GM12878 (cell line): ENCODE results near the gene CFAP53. TPM values are rescaled to one million over a fixed set of nuclear protein-coding genes. Genes with fewer than 3 reads are reported as not detected.

Experiments used
- ATAC-seq: fragments of 200-7000 bp; cut with Tn5 transposase; 3 replicates; pipeline ENCODE4 v1.9.1; 2020; ENCODE audit warnings: mild to moderate bottlenecking, moderate library complexity
- BruUV-seq: library from RNA; stranded (reverse); fragments of 400-500 nt; replicated peaks from 2 replicates; lab custom pipeline; 2021; lab: Mats Ljungman, UMichigan
- CTCF ChIA-PET: fragments of 300-600 bp; sonication (Branson Sonifier 250); formaldehyde crosslinking; extraction: SDS; loops from one replicate; lab custom pipeline; 2021; ENCODE audit warnings: inconsistent platforms; lab: Yijun Ruan, JAX
- POLR2A ChIA-PET: fragments of 350-600 bp; formaldehyde crosslinking; extraction: SDS; loops from one replicate; lab custom pipeline; 2021; ENCODE audit warnings: inconsistent platforms; lab: Charles Lee
- RAD21 ChIA-PET: fragments of 300-600 bp; sonication (Branson Sonifier 250); formaldehyde crosslinking; loops from one replicate; lab custom pipeline; 2023; ENCODE audit warnings: antibody characterized with exemption; ENCODE audit not compliant: unreplicated experiment; lab: Charles Lee
- SMC1A ChIA-PET: fragments of 300-600 bp; sonication (Branson Sonifier 250); formaldehyde crosslinking; loops from one replicate; lab custom pipeline; 2023; ENCODE audit not compliant: unreplicated experiment, uncharacterized antibody; lab: Charles Lee
- DNase-seq: peaks from one replicate; pipeline ENCODE4 v3.0.0-alpha.2; 2011; ENCODE audit warnings: low read depth, low spot score
- FAIRE-seq: peaks from 3 replicates; lab custom pipeline; 2011; peaks lifted over from hg19 to GRCh38; lab: Jason Lieb, UNC
- H2AFZ ChIP-seq: 2 replicates; pipeline ENCODE4 v1.6.0; 2011; ENCODE audit warnings: low read depth, low read length, control low read depth; ENCODE audit not compliant: control insufficient read depth
- H3K27ac ChIP-seq: 2 replicates; pipeline ENCODE4 v1.5.1; 2011; ENCODE audit warnings: control low read depth; ENCODE audit not compliant: control insufficient read depth, insufficient read depth
- H3K27me3 ChIP-seq, 2 experiments: replicated peaks in 1 of 2; 2 replicates each; pipeline versions ENCODE4 v1.6.0 to v1.6.1; 2011; ENCODE audit warnings: low read length in 1 of 2; ENCODE audit not compliant: control insufficient read depth in 2 of 2, insufficient read depth in 2 of 2
- H3K36me3 ChIP-seq, 2 experiments: 2 replicates each; pipeline ENCODE4 v1.5.1; 2011; ENCODE audit warnings: low read length in 1 of 2; ENCODE audit not compliant: control insufficient read depth in 2 of 2, insufficient read depth in 2 of 2
- H3K4me1 ChIP-seq: 2 replicates; pipeline ENCODE4 v1.6.1; 2011; ENCODE audit warnings: mild to moderate bottlenecking, low read length, moderate library complexity, mixed read lengths; ENCODE audit not compliant: control insufficient read depth, insufficient read depth
- H3K4me2 ChIP-seq: 2 replicates; pipeline ENCODE4 v1.6.0; 2011; ENCODE audit warnings: control low read depth; ENCODE audit not compliant: control insufficient read depth, insufficient read depth
- H3K4me3 ChIP-seq: fragments of 200-600 bp; sonication (generic); 2 replicates; pipeline ENCODE4 v1.5.1; 2016
- H3K79me2 ChIP-seq: 2 replicates; pipeline ENCODE4 v1.6.0; 2011; ENCODE audit warnings: low read length; ENCODE audit not compliant: control insufficient read depth, insufficient read depth
- H3K9ac ChIP-seq: 2 replicates; pipeline ENCODE4 v1.8.0; 2011; ENCODE audit warnings: low read length, control low read depth, mixed read lengths; ENCODE audit not compliant: control insufficient read depth, insufficient read depth
- H3K9me3 ChIP-seq: replicated peaks from 3 replicates; pipeline ENCODE4 v1.5.1; 2011; ENCODE audit warnings: mild to moderate bottlenecking, low read length; ENCODE audit not compliant: control insufficient read depth, insufficient read depth
- H4K20me1 ChIP-seq: 2 replicates; pipeline ENCODE4 v1.6.0; 2011; ENCODE audit not compliant: control insufficient read depth, insufficient read depth
- CHD2 ChIP-seq: IDR thresholded peaks from 2 replicates; pipeline ENCODE4 v1.6.1; 2011; ENCODE audit warnings: low read depth, low read length, improper control_type of control experiment, borderline replicate concordance
- DPF2 ChIP-seq: fragments of 450-650 bp; IDR thresholded peaks from 2 replicates; pipeline ENCODE4 v1.6.1; 2017; ENCODE audit warnings: mild to moderate bottlenecking
- EGR1 ChIP-seq, 2 experiments: IDR thresholded peaks; 1 replicate in 1 of 2; 2 replicates in 1 of 2; pipeline ENCODE4 v1.6.1; 2011 to 2012; ENCODE audit warnings: low read depth in 2 of 2, low read length in 2 of 2, borderline replicate concordance in 1 of 2, mild to moderate bottlenecking in 1 of 2, moderate library complexity in 1 of 2
- EP300 ChIP-seq, 2 experiments: fragments of 150-350 bp in 1 of 2; IDR thresholded peaks; 2 replicates each; pipeline ENCODE4 v1.6.1; 2011 to 2012; ENCODE audit warnings: low read depth in 2 of 2, low read length in 2 of 2, borderline replicate concordance in 1 of 2, improper control_type of control experiment in 1 of 2, inconsistent platforms in 1 of 2; ENCODE audit not compliant: control insufficient read depth in 1 of 2
- HCFC1 ChIP-seq: fragments of 150-350 bp; IDR thresholded peaks from 2 replicates; pipeline ENCODE4 v1.6.1; 2014; ENCODE audit warnings: low read length
- HDAC2 ChIP-seq: fragments of 200-600 bp; sonication (generic); IDR thresholded peaks from 2 replicates; pipeline ENCODE4 v1.6.1; 2017
- MYC ChIP-seq: IDR thresholded peaks from 2 replicates; pipeline ENCODE4 v1.6.1; 2011; ENCODE audit warnings: mild to moderate bottlenecking, low read length, moderate library complexity, inconsistent platforms; ENCODE audit not compliant: insufficient read depth, insufficient replicate concordance, insufficient read length, severe bottlenecking
- WGBS: methylation state at CpG from one replicate; pipeline ENCODE4 v1.1.6; 2016; ENCODE audit warnings: low lambda C conversion rate; ENCODE audit not compliant: insufficient replicate concordance, insufficient coverage; ENCODE audit errors: missing lambda C conversion rate; 5-methylcytosine and 5-hydroxymethylcytosine counted together
- in situ Hi-C: fragments of 300-500 bp; cut with MboI; formaldehyde crosslinking; loops from 9 replicates; pipeline ENCODE4 v1.14.3; 2018; ENCODE audit warnings: mixed read lengths
- intact Hi-C: fragments of 100-400 bp; cut with micrococcal nuclease; formaldehyde crosslinking; loops from one replicate; pipeline ENCODE4 v1.14.2; 2022; ENCODE audit not compliant: unreplicated experiment
- polyA plus RNA-seq, 11 experiments: library from polyadenylated mRNA; depleted of rRNA in 4 of 11; unstranded in 6 of 11; stranded (reverse) in 5 of 11; fragments of >200 nt; fragmentation: Nextera tagmentation in 4 of 11; fragmentation: Illumina TruSeq in 1 of 11; extraction: Ambion mirVana in 4 of 11; extraction: Trizol in 1 of 11; gene quantifications; 1 replicate in 1 of 11; 2 replicates in 10 of 11; pipeline versions ENCODE4 v1.2.1 to v1.2.3, GENCODE V29; 2011 to 2016; ENCODE audit warnings: inconsistent platforms in 2 of 11, missing spikeins in 2 of 11, low read depth in 1 of 11
- total RNA-seq, 4 experiments: library from RNA; depleted of rRNA in 3 of 4; stranded (reverse); fragments of >200 nt in 3 of 4; fragmentation: Illumina TruSeq in 1 of 4; extraction: Trizol in 1 of 4; gene quantifications; 2 replicates each; pipeline versions ENCODE4 v1.2.1 to v1.2.3, GENCODE V29; 2013 to 2021

Gene CFAP53
- total and polyA plus RNA-seq, 10 of the 15 experiments (the other 5 are each of a cell fraction or from before 2014, with no cell fraction given): 0.05 to 0.31 (median 0.12) TPM; not detected in 1

- no peak for ATAC-seq
- Histone ChIP-seq H3K27me3 (no peaks in the 10 kb centered on the region), H3K9me3 (no peaks in the 10 kb centered on the region), H3K4me3 (no peak overlapping the region), H3K27ac (no peak overlapping the region), H3K79me2 (peaks cover 35% of the 10 kb centered on the region), H3K4me1 (peaks cover 13% of the 10 kb centered on the region), H3K4me2 (no peak overlapping the region), H3K36me3 (peaks cover 15 to 34% of the 10 kb centered on the region in 2 experiments; a peak in 3 of 4 replicates), H3K9ac (no peak overlapping the region), H4K20me1 (no peaks in the 10 kb centered on the region), H2AFZ (no peak overlapping the region)
- WGBS: 92% methylated on average over 13 of the region's 13 CpGs
- POLR2A ChIA-PET: no interaction called here
- intact Hi-C loops (loop anchor here (10.0 kb wide), 1 partner anchor 1330 kb away; the partner anchor contains the start of gene SMAD7), in situ Hi-C loops (loop anchor here (10.0 to 25.0 kb wide), 3 partner anchors 70 to 1473 kb away; no protein-coding TSS in a partner anchor)
- no peak for TF ChIP-seq HCFC1
- no peak for TF ChIP-seq MYC
- TF ChIP-seq CHD2: no peak
- TF ChIP-seq EP300 (IDR thresholded peaks at IDR 0.05; ENCODE audit: borderline replicate concordance in 1 of 2, control insufficient read depth in 1 of 2, low read depth in 2 of 2, low read length in 2 of 2): no peak
- no peak for TF ChIP-seq EGR1 (IDR thresholded peaks at IDR 0.05; ENCODE audit: borderline replicate concordance in 1 of 2, low read depth in 2 of 2, low read length in 2 of 2)
- no peak for TF ChIP-seq DPF2
- no peak for TF ChIP-seq HDAC2
- FAIRE-seq: no peak
- no TSS peak for BruUV-seq
- SMC1A ChIA-PET: no interaction called here
- CTCF ChIA-PET: no interaction called here
- DNase-seq: no peak
- RAD21 ChIA-PET: no interaction called here
Measured at GRCh38 chr18:50285071-50285470, 18.8 kb upstream of the CFAP53 start.
